Hepatocyte (in vitro differentiated cells): ENCODE data around the gene MPG.

Source experiments
- EZH2 ChIP-seq: fragments of 200-600 bp; sonication (generic); IDR thresholded peaks from 2 replicates; pipeline ENCODE4 v1.6.1; 2016; ENCODE audit warnings: antibody characterized with exemption, mild to moderate bottlenecking, borderline replicate concordance
- TF ChIP-seq, protein P1 (sequence below): fragments of 200-600 bp; sonication (generic); IDR thresholded peaks from 2 replicates; pipeline ENCODE4 v1.5.1; 2016; ENCODE audit warnings: antibody characterized with exemption, mild to moderate bottlenecking; ENCODE audit not compliant: poor library complexity

- TF ChIP-seq, protein P1, sequence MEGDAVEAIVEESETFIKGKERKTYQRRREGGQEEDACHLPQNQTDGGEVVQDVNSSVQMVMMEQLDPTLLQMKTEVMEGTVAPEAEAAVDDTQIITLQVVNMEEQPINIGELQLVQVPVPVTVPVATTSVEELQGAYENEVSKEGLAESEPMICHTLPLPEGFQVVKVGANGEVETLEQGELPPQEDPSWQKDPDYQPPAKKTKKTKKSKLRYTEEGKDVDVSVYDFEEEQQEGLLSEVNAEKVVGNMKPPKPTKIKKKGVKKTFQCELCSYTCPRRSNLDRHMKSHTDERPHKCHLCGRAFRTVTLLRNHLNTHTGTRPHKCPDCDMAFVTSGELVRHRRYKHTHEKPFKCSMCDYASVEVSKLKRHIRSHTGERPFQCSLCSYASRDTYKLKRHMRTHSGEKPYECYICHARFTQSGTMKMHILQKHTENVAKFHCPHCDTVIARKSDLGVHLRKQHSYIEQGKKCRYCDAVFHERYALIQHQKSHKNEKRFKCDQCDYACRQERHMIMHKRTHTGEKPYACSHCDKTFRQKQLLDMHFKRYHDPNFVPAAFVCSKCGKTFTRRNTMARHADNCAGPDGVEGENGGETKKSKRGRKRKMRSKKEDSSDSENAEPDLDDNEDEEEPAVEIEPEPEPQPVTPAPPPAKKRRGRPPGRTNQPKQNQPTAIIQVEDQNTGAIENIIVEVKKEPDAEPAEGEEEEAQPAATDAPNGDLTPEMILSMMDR: no peak
- no peak for TF ChIP-seq EZH2
Observed at GRCh38 chr16:41439-42068, 36.5 kb upstream of the MPG start.
